ENCODE data around the gene NR1D1. TPM values are rescaled to one million over a fixed set of nuclear protein-coding genes. Genes with fewer than 3 reads are reported as not detected.

The NR1D1 gene
- total and polyA plus RNA-seq, 2 of the 13 experiments (the other 11 are each of a cell fraction or from before 2014, with no cell fraction given), result 2.1 to 2.7 TPM

DNA sequence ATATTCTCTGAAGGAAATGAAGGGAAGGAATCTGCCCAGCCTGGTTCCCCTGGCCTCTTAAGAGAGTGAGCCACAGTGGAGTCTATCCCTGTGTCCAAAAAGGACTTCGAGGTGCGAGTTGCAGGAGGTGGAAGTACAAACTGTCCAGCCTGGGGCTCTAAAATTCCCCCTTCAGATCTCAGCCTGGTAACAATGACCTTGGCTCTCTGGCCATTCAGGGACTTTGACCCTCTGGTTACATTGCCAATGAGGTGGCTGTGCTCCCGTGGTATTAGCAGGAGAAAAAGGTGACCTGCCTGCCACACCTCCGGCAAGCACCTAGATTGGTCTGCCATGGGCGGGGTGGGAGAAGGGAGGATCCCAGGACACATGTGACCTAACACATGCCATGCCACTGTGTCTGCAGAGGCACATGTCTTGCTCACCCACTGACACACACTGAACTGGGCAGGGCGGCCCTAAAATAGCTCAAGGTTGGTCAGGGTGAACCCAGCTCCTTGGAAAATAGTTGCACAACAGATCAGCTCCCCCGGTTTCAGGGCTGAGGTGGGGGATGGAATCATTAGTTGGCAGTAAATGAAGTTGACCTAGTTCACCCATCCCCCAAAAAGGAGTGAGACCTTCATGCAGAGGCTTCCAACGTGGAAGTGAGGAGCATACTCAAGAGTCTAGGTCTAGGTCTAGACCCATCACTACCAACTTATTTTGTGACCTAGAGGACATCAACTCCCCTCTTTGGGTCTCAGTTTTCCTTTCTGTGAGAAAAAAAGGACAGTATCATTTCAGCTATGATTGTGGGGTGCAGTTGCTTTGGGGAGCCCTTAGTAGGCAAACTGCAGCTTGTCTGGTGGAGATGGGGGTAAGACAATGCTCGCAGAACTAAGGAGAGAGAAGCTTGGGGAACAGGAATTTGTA lies 2.2 kb downstream of the NR1D1 start (continued):
- TF ChIP-seq ATF7-NPFF (CRISPR knock-in tag; IDR thresholded peaks at IDR 0.05; ENCODE audit: low read depth) (0 out of 2 replicates have a peak, but pooled peaks have one; percentile 67), PRDM15 (CRISPR knock-in tag; IDR thresholded peaks at IDR 0.05) (no peak), RARA (CRISPR knock-in tag; IDR thresholded peaks at IDR 0.05) (peak; percentile 96), SNRNP70 (IDR thresholded peaks at IDR 0.05; ENCODE audit: low read depth, low read length) (no peak), FOXK2 (IDR thresholded peaks at IDR 0.05) (no peak), NR2F6 (IDR thresholded peaks at IDR 0.05) (peak; percentile 77), NR2F6 (CRISPR knock-in tag; IDR thresholded peaks at IDR 0.05) (peak; percentile 92), GZF1 (CRISPR knock-in tag; IDR thresholded peaks at IDR 0.05) (peak; percentile 80; the same call in 1 of the 2 replicates), ZSCAN12 (CRISPR knock-in tag; IDR thresholded peaks at IDR 0.05) (no peak), RNF2 (conservative IDR thresholded peaks at IDR 0.05; ENCODE audit: low read depth) (peak; percentile 98), ARID3A (IDR thresholded peaks at IDR 0.05; ENCODE audit: low read depth, low read length) (no peak), ZNF484 (CRISPR knock-in tag; IDR thresholded peaks at IDR 0.05; ENCODE audit: borderline replicate concordance, low read depth) (no peak), ZNF513 (CRISPR knock-in tag; conservative IDR thresholded peaks at IDR 0.05) (no peak), ZNF264 (CRISPR knock-in tag; IDR thresholded peaks at IDR 0.05) (peak; percentile 72; the same call in 1 of the 2 replicates), SOX5 (CRISPR knock-in tag; IDR thresholded peaks at IDR 0.05; ENCODE audit: borderline replicate concordance) (peak; percentile 83; the same call in 1 of the 2 replicates), KMT2B (CRISPR knock-in tag; IDR thresholded peaks at IDR 0.05) (peak; percentile 64; the same call in 1 of the 2 replicates), REXO4 (CRISPR knock-in tag; IDR thresholded peaks at IDR 0.05; ENCODE audit: borderline replicate concordance) (peak; percentile 60; the same call in 1 of the 2 replicates), RXRB (CRISPR knock-in tag; IDR thresholded peaks at IDR 0.05; ENCODE audit: borderline replicate concordance) (peak; percentile 94), ZNF503 (CRISPR knock-in tag; IDR thresholded peaks at IDR 0.05) (peak; percentile 64; the same call in 1 of the 2 replicates), POLR2AphosphoS2 (IDR thresholded peaks at IDR 0.05; ENCODE audit: low read depth, low read length) (0 out of 2 replicates have a peak, but pooled peaks have one; percentile 64), ATF7 (IDR thresholded peaks at IDR 0.05) (no peak), ATF7 (CRISPR knock-in tag; IDR thresholded peaks at IDR 0.05) (peak; percentile 76; the same call in 1 of the 2 replicates)
